Daoy (cell line): Measurements from ENCODE around the gene FUCA2. TPM values are rescaled to one million over a fixed set of nuclear protein-coding genes. Genes with fewer than 3 reads are reported as not detected.

Source experiments
- DNase-seq: peaks from one replicate; pipeline ENCODE4 v3.0.0-alpha.2; 2015; ENCODE audit warnings: low read depth
- total RNA-seq: library from RNA; depleted of rRNA; stranded (reverse); fragments of >200 nt; shearing (Covaris generic); gene quantifications from 2 replicates; pipeline ENCODE4 v1.2.3, GENCODE V29; 2014; rRNA removed

FUCA2 gene, protein sequence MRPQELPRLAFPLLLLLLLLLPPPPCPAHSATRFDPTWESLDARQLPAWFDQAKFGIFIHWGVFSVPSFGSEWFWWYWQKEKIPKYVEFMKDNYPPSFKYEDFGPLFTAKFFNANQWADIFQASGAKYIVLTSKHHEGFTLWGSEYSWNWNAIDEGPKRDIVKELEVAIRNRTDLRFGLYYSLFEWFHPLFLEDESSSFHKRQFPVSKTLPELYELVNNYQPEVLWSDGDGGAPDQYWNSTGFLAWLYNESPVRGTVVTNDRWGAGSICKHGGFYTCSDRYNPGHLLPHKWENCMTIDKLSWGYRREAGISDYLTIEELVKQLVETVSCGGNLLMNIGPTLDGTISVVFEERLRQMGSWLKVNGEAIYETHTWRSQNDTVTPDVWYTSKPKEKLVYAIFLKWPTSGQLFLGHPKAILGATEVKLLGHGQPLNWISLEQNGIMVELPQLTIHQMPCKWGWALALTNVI
- 49.3 and 50.1 TPM in 2 replicates for total RNA-seq

DNA sequence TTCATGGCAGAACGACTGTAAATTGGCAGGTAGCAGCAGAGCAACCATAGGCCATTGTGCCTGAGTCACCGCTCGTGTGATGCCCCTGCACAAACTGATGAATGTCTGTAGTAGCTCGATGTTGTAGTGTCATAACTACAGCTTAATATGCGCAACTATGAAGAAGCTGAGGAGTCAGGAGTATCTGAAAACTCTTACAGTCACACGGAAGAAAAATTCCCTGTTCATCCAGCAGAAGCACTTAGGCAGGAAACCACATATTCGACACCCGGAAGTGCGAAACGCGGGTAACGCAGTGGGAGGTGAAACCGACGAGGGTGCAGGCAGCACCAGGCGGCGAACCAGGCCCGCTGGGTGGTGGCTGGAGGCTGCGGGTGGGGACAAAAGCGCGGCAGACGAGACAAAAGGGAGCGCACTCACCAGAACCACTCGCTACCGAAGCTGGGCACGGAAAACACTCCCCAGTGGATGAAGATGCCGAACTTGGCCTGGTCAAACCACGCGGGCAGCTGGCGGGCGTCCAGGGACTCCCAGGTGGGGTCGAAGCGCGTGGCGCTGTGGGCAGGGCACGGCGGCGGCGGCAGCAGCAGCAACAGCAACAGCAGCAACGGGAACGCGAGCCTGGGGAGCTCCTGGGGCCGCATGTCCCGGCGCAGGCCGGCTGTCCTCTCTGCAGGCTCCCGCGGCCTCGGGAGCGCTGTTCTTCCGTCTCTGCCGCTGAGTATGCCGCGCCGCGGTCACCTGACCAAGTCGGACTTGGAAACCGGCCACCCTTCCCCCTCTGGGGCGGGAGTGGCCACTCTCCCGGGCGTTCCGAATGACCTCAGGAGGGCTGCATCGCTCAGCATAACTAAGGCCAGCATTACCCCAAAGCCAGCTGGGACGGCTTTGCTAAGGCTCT is at the start of gene FUCA2:
Gene FUCA2 (minus strand): TSS at position 730 of the 901 bp plus-strand sequence. CDS start 86 bp downstream, at position 644.
- peak; percentile 83 for DNase-seq

DNA sequence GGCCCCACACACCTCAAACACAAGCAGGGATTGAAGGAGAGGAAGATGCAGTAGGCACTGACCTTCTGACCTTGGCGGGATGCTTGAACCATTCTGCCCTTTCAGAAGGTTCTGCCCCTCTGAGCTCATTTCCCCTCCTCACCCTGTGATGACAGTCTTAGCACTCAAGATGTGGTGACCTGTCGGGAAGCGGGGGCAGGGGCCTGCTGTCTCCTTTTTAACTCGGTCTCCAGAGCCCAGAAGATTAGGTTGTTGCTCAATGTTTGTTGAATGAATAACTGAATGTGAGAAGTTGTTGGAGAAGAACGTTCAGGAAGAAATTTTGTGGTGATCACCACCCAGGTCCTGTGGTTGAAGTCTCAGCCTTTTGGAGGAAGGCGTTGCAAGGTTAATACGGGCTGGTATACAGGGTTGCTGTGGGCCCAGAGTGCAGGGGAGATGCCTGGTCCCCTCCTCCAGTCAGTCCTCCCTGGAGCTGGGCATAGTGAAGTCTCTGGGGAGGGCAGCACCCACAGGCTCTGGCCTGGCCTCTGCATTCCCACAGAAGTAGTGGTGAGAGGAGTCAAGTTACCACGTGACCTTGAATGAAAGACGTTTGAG is 49.7 kb upstream of the FUCA2 start:
- DNase-seq = no peak

DNA sequence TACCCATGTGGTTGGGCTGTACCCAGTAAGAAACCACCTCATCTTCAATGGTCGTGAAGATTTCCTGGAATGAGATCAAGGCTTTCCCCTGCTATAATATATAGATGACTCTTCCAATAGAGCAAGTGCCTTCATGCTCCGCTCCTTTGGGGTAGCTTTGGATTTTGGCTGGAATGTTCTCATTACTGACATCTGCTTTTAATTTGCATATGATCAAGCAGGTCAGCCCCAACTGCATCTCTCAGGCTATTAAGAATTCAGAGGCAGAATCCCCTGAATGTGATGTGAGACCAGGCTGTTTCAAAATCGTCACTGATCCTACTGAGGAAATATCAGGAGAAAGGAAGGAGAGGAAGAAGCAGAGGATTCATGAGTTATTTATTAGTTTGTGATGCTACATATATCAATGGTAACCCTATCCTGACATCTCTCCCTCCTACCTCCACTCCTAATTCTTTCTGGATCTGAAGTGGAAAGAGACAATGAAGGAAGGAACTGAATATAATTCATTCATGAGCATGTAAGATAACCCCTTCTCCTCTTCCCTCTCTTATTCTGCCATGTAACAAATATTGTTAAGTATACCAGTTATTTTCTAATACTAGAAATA is 47.6 kb upstream of the FUCA2 start:
- DNase-seq = no peak

DNA sequence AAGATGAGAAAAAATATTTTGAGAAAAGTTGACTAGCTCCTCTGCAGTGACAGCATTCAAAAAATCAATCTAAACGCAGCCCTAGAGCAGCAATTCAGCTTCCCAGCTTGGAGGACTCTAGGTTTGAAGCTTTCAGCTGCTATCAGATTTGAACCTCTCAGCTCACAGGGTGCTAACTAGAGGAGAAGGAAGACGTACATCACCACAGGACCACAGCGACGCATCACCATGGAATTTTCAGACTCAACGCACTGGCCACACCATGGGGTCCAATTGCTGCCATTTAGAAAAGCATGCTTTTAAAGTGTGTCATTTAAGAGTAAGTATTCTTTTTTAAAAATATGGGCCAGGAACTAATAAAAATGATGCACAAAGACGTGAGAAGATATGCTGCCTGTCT is 45.0 kb upstream of the FUCA2 start:
- peak; percentile 89 for DNase-seq

DNA sequence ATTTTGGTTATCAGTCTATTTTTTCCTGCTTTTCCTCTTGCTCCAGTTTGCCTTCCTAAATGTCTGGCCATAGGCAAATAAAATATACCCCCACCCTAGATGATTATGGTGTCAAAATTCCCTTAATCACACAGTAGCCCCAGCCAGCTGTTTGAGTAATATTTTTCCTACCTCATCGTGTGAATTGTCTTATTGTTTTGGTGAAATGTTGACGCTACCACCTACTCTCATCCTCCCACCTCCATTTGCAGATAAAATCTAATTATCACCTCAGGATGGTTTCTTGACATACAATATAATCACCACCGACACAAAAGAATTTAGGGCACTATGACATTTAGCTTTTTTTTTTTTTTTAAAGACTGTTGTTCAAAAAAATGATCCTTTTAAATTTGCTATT is 44.1 kb upstream of the FUCA2 start:
- DNase-seq = peak; percentile 23

DNA sequence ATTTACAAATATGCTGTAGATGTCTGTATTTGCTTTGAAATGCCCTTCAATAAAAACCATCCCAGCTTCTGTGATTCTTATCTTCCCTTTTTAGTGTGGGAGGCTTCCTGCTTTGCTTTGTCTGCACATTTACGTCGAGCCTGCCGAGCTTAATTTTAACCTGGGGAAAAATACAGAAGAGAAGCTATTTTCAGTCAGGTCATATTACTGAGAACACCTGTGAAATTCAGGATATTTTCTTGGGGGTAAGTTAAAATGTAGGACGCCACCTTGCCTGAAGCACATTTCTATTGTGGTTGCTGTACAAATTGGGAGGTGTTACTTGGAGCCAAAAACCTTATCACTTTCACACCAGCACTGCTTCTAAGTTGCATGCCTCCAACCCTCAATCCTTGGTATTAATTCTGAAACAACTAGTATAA is 43.6 kb upstream of the FUCA2 start:
- DNase-seq = peak; percentile 26

DNA sequence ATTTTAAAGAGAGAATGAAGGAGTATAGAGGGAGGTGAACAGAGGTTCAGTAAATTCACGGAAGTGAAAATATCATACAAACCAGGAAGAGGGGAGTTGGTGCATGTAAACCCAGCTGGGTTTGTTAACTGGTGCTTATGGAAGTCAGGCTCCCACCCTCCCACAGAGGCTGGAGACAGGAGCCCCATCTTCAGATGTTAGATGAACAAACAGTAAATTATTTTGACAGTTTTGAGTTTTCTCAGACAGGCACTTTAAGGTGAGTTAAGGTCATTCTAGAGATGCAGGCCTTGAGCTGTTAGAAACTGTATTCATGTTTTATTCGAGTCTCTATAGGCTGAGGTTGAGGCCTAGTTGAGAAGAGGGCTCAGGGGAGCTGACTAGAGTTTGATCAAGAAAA is 41.8 kb upstream of the FUCA2 start:
- DNase-seq = no peak

DNA sequence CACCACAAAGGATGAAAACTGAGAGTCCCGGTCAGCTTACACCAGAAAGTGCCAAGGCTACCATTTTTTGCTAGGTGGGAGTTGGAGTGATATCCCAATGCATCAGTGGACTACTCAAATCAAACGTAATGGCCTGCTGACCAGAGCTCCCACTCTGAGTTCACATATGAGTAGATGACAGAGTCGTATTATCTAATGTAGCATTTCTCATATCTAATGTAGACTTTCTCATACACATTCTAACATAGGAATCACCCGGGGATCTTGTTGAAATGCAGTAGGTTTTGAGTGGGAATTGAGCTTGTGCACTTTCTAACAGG is 38.4 kb upstream of the FUCA2 start:
- no peak for DNase-seq

DNA sequence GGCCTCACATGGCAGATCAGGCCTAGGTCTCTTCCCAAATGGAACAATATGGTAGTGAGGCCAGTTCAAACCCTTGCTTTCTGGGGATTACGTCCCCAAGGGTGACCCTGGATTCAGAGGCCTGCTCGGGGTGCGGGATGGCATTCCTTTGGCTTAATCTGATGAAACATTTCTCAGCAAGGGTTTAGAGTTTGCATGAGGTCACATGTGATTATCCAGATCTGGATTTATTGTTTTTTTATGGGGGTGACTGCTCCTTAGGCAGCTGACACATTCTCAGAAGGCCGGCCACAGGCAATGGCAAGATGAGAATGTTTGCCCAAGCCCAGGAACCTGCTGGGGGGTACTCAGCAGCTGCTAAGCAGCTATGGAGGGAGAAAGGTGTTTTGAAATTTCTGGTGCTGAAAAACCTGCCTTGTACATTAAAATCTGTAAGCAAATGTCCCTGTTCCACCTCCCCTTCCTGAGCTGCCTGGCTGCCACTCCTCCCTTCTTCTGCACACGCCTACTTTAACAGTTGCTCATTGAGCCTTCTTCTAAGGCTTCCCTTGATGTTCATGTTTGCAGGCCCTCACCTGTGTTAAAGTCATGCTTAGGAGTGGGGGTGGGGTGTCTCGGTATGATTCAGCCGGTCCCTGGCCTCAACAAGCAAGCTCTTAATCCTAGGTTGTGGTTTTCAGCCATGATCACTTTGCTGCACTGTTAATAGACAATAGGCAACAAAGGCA is 37.9 kb upstream of the FUCA2 start:
- DNase-seq = peak; percentile 29

DNA sequence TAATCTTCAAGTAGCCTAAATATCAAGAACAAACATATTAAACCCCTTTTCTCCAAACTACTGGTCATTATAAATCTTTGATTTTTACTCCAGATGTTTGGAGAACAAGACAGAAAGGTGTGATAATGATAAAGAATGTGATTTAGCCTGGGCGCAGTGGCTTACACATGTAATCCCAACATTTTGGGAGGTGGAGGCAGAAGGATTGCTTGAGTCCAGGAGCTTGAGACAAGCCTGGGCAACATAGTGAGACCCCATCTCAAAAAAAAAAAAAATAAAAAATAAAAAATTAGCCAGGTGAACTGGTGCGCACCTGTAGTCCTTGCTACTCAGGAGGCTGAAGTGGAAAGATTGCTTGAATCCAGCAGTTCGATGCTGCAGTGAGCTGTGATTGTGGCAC is 35.1 kb upstream of the FUCA2 start:
- no peak for DNase-seq

DNA sequence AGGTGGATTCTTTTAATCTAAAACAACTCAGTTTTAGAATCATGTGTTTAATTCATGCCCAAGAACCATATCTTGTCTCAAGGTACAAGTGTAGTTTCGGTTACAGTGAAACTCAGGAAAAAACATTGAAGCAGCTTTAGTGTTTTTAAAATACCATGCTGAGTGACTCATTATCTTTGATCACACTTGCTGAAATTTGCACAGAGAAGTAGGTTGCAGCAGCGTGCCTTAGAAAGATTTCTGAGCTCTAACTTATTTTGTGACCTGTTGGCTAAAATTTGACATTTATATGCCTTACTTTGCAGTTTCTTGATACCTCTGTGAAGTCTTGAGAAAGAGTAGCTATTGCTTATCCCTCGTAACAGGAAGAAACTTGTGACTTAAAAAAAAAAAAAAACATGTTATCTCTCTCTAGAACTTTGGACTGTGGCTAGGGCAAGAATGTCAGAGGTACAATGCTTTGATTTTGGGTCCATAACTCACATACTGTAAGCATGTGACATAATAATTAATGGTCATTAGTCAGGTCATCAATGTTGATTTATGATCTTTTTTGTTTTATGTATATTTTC is 34.5 kb upstream of the FUCA2 start:
- DNase-seq = no peak

DNA sequence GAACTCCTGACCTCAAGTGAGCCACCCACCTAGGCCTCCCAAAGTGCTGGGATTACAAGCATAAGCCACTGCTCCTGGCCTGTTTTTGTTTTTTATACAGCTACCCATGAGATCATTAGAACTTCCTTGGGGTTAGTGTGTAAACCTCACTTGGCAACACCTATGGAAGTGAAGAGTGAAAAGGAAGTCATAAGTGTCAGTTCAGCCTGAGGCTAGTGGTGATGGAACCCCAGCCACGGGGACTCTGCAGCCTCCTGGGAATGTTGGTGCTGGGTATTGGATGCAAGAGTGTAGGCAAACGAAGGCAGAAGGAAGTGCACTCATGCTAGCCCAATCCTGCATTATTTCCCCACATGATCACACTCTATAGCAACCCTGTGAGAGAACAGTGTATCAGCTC is 33.6 kb upstream of the FUCA2 start:
- peak; percentile 34 for DNase-seq

DNA sequence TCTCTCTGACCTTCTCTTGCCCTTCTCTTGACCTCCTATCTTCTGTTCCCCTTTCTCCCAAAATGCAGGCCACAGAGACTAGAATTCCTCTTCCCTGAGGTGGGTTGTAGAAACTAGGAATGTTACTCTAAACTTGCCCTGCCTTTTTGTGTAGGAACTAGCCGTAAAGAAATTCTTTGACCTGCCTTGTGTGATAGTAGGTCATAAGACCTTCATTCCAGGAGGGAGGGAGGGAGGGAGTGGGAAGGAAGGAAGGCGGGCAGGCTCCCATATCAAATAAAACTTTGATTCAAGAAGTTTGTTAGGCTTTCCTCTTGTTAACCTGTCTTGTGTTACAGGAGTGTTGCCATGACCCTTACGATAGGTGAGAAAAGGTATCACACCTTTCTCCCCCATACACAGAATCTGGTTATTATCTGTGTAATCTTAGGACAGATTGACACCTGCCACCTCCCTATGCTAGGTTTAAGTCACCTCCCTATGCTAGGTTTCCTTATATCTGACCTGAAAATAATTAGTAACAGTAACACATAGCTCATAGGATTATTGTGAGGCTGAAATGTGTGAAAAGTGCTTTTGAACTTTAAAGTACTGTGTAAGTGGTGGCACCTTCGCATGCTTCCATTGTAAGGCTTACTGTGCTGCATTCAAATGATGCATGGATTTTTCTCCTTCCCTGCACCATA is 32.6 kb upstream of the FUCA2 start:
- no peak for DNase-seq

DNA sequence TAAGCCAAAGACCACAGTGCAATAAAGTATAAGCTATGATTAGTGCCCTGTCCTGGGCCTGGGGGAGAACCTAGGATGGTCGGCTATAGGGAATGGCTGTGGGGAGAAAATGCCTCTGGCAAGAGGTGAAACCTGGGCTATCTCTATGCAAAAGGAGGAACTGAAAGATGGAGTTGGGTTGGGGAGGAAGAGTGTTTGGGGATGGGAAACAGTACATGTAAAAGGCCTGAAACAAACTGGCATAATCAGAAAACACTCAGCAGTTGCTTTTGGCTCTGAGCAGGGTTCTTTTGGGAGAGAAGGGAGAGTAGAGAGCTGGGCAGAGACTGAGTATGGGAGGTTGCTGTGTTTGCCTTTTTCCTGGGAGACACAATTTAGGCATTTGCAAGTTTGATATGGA is 31.9 kb upstream of the FUCA2 start:
- no peak for DNase-seq

DNA sequence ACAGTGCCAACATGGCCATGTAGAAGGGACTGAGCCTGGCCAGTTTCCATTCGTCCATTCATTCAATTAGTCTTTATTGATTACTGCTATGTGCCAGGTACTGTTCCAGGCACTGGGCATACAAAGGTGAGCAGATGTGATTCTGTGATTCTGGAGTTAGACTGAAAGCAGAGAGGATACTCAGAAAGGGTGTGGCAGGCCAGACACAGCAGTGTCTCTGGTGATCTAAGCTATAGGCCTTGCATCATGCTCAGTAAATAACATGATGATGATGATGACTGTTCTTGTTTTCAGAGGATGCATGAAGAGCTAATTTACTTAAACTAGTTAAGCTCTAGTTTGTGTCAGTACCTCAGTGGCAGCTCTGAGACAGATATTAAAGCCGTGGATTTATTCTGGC is 31.4 kb upstream of the FUCA2 start:
- DNase-seq = no peak

DNA sequence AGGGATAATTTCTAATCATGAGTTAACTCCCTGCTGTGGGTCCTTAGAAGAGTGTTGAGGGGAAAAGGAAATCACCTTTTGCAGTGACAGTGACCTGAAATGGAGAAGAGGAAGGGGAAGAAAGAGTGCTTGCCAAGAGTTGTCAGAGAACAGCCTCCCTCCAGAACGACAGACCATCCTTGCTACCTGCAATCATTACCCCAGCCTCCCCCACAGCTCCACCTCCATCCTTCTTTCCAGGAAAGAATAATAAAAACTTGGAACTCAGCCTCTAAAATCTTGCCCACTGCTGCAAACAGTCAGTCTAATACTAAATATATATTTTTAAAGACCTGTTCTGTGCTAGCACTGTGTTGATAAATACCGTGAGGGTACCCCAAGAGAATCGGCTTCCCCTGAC is 28.7 kb upstream of the FUCA2 start:
- DNase-seq = no peak

DNA sequence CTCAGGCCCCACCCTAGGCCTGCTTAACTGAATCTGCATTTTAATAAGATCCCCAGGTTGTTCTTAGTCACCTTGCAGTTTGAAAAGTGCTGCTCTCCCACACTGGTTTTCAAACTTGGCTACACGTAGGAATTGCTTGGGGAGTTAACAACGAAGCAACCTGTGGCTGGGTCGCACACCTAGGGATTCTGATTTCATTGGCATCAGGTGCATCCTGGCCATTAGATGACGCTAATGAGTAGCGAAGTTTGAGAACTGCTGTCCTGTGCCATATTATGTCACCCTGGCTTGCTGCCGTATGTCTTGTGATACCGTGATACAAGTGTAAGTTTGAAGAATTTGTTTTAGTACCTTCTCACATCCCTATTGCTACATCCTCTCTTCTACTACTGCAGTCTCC is 28.2 kb upstream of the FUCA2 start:
- DNase-seq = no peak

DNA sequence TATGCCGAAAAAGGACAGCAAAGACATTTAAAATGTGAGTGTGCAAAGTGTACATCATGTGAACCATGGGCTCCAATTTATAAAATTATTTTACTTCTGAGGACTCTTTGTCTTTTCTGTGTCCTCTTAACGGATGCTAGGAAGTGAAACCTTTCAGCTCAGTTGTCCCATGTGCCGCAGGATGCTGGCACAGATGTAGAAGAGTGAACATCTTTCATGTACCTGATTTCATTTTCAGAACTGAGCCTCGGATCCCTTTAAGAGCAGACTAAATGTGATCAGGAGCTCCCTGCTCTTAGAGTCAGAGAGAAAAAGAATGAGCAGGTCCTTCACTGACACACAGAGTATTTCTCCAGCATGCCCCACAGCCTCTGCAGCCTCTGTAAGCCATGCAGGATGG is 27.6 kb upstream of the FUCA2 start:
- no peak for DNase-seq

DNA sequence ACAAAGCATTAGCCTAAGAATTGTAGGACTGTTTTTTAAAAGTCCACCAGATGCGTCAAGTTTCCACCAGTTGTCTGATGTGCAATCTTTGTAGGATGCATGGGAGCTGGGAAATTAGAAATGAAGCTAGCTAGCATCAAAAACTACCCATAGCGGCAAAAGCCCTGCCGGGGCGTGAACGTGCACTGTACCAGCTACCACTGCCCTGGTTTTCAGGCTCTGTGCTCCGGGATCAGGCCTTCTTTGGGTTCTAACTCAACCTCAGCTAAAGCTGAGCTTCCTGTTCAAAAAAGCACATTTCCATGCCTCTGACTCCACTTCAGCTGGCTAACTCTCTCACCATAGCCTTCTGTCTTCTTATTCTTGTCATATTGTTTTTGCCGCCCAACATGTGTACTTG is 26.9 kb upstream of the FUCA2 start:
- DNase-seq = no peak
